HG03432 (cell line): Measurements from ENCODE around the gene C10orf71.

ENCODE experiments used
- ATAC-seq: cut with Tn5 transposase; IDR thresholded peaks from one replicate; pipeline ENCODE4 v1.9.1; 2021; ENCODE audit warnings: mild to moderate bottlenecking, moderate library complexity; ENCODE audit not compliant: unreplicated experiment

The C10orf71 gene

GRCh38 chr10:49356181-49356580 is 57.2 kb downstream of the C10orf71 start:
- ATAC-seq = no peak

DNA sequence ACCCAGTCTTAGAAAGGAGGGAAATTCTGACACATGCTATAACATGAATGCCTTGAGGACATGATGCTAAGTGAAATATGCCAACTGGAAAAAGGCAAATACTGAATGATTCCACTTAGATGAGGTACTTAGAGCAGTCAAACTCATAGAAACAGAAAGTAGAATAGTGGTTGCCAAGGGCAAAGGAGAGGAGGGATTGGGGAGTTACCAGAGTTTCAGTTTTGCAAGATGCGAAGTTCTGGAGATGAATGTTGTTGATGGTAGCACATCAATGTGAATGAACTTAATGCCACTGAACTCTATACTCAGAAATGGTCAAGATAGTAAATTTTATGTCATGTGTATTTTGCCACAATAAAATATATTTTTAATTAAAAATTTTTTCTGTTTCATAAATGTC is 58.0 kb downstream of the C10orf71 start:
- no peak for ATAC-seq

GRCh38 chr10:49357910-49358309 is 58.9 kb downstream of the C10orf71 start:
- ATAC-seq = no peak

- ATAC-seq = no peak
These were observed 60.6 kb downstream of the C10orf71 start for GRCh38 chr10:49359349-49360270.

DNA sequence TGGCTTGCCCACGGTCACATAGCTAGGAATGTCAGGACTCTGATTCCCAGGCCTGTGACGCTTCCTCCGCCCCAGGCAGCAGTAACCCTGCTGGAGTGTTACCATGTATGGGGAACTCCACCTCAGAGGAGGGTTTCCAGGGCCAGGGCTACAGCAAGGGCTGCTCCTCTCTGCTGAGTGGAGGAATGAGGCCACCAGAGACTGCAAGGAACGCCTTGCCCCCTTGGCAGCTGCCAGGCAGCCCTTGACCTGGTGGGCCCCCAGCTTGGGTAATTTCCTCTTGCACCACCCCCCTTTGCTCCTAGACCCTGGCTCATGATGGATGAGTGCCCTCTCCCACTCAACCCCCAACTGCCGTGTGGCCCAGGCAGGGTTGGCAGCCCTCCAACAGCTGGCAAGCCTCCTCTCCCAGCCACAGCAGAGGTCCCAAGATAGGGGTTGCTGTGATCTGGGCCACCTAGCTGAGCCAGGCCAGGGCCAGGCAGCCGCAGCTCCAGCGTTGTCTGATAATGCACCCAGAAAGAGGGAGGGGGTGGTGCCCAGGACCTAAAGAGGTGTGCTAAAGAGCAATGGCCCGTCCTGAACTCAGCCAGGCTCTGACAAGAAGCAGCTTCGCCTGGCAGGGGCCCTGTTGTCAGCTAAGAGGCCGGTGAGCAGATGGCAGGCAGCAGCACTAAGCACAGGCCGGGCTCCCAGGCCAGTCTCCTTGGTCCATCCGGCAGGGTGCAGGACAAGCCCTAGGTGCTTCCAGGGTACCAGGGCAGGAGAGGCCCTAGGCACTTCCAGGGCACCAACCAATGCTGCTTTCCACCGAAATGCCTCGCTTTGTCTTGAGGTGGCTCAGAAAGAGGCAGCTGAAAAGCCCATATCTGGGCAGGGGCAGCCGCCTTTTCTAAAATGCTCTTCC is 61.6 kb downstream of the C10orf71 start:
- no peak for ATAC-seq

DNA sequence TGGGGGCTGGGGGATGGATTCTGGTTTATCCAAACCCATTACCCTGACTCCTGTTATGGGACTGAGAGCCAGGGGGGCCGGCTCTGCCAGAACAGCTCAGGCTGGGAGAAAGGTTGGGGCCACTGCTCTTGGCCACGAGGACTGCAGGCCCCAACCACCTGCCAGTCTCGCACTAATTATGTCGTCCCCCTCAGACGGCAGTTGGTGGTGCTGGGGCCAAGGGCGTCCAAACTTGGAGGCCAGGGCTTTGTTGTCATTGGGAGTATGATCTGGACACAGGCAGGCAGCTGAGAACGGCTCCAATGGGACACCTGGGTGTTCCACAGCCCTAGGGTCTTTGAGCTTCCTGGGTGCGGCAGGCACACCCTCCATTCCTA is 62.2 kb downstream of the C10orf71 start:
- ATAC-seq = no peak

- no peak for ATAC-seq
These were observed 63.0 kb downstream of the C10orf71 start for GRCh38 chr10:49361735-49362568.

GRCh38 chr10:49362596-49363260 is 63.8 kb downstream of the C10orf71 start:
- peak; percentile 86 for ATAC-seq

GRCh38 chr10:49363309-49364031 is 64.5 kb downstream of the C10orf71 start:
- ATAC-seq = no peak

GRCh38 chr10:49364051-49364450 is 65.1 kb downstream of the C10orf71 start:
- no peak for ATAC-seq

DNA sequence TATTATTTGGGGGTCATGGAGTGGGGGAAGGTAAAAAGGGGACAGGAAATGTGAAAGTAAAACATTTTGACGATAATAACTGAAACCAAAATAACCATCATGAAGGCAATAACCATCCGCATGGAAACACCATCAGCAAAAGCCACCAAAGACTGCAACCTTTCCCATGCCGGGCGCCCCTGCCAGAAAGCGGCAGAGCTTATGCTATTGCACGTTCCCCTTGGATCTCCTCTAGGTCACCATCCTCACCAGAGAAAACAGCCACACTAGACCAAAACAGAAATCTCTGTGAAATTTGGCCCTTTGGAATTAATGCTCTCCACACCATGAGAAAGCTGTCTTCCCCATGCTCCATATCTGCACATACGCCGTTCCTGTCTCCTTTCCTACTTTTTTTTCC is 65.8 kb downstream of the C10orf71 start:
- ATAC-seq = no peak

- no peak for ATAC-seq
These were observed 66.3 kb downstream of the C10orf71 start for GRCh38 chr10:49365275-49365674.

DNA sequence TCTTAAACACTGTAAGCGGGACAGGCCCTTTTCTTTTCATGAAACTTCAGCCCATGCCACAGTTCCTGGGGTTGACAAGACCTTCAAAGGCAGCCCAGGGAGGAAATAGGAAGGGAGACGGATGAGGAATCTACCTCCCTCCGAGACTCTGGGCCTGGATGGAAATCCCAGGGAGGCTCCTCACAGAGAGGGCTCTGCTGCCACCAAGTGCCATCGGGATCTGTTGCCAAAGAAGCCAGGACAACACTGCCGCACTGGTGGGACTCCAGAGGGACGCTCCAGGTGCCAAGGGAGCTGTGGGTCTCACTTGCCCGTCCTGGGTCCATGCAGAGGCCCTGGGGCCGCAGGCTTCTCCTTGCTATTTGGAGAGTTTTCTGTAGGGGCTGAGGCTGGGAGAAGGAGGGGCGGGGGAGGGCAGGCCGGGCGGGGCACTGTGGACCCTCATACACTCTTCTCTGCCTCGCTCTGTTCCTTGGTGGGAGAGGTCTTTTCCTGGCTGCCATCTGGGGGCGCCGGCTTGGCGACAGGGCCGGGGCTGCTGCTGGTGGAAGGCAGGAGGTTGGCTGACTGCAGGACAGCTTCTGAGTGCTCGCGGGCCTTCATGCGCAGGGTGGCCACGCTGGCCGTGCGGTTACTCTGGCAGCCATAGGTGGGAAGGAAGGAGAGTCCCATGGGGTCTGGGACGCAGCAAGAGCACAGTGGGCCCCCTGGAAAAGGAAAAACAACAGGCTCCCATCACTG is 66.9 kb downstream of the C10orf71 start:
- no peak for ATAC-seq

DNA sequence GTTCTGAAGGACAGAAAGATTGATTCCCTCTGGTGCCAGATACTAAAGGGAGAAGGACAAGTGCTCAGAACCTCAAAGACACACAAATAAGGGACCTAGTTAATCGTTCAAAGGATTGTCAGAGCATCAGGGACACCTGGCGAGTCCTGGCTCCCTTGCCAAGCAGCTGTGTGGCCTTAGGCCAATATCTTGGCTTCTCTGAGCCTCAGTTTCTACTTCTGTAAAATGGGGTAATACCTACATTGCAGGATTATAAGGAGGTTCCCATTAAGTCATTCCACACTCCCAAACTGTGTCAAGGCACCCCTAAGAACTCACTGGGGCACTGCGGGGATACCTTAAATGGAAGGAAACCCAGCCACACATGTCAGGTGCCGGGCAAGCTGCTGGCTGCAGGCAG is 67.5 kb downstream of the C10orf71 start:
- no peak for ATAC-seq

DNA sequence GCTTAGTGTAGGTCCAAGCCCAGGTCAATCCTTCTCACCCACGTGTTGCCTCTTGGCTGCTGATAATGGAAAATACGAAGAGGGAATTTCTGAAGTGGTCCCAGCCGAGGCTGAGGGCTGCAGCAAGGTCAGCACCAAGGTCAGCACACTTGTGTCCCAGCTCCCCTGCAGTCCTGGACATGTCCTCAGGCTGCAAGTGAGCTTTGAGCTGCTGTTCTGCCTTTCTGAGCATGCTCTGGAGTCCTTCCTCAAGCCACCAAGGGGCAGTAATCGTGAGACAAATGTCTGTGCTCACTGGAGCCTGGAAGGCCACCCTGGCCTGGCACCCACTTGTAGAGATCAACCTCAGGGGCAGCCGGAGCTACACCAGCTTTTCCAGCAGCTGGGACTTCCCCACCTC is 68.6 kb downstream of the C10orf71 start:
- no peak for ATAC-seq

- ATAC-seq = no peak
These were observed 69.3 kb downstream of the C10orf71 start for GRCh38 chr10:49368256-49368655.

DNA sequence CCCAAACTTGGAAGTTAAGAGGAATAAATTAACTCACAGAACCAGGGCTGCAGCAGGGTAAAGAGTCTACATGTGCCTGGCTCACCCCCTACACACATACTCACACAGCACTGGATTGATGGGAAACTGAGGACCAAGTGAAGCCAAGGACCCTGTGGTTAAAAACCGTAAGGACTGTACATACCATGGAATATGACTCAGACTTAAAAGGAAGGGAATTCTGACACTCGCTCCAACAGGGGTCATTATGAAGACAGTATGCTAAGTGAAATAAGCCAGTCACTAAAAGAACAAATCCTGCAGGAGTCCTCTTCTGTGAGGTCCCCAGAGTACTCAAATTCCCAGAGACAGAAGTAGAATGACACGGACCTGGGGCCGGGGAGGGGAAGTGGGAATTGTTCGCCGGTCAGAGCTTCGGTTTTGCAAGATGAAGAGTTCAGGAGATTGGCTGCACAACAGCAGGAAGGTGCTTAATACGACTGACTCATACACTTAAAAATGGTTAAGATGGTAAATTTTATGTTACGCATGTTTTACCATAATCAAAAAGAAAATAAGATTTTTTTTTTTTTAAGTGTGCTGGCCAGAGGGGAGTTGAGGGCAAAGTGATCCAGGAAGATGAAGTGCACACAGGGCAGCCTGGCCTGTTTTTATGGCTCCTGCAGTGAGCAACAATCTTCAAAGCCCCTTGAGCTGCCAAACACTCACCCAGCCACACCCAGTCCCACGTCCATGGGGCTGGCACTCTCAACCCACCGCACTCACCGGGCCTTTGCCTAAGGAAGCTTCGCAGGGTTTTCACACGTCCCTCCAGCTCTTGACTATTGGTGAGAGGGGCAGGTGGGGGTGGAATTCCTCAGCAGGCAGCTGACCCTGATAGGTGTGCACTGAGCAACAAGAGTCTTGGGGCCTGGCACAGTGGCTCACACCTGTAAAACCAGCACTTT is 70.5 kb downstream of the C10orf71 start:
- no peak for ATAC-seq
